CD4-positive, alpha-beta memory T cell (primary cell): ENCODE data around the gene MAGEC1. TPM values are rescaled to one million over a fixed set of nuclear protein-coding genes. Genes with fewer than 3 reads are reported as not detected.

Experiments used
- CTCF ChIA-PET: fragments of 350-600 bp; sonication (Branson Sonifier 250); formaldehyde crosslinking; loops from one replicate; lab custom pipeline; 2021; ENCODE audit warnings: inconsistent platforms; ENCODE audit not compliant: partially characterized antibody; lab: Charles Lee
- POLR2A ChIA-PET: fragments of 350-600 bp; sonication (Branson Sonifier 250); formaldehyde crosslinking; loops from one replicate; lab custom pipeline; 2021; ENCODE audit not compliant: partially characterized antibody; lab: Charles Lee
- DNase-seq, 5 donors: peaks; one replicate each; pipeline versions ENCODE4 v3.0.0 to v3.0.0-alpha.2; 2020 to 2022; ENCODE audit warnings: mixed read lengths in 1 of 5
- H3K27ac ChIP-seq: one replicate; pipeline ENCODE4 v1.7.0; 2013; ENCODE audit warnings: low read depth, low read length
- H3K27me3 ChIP-seq: 2 replicates; pipeline ENCODE4 v1.7.0; 2013; ENCODE audit warnings: mild to moderate bottlenecking, low read length, moderate library complexity; ENCODE audit not compliant: insufficient read depth
- H3K36me3 ChIP-seq: 2 replicates; pipeline ENCODE4 v1.7.0; 2013; ENCODE audit warnings: mild to moderate bottlenecking, low read length, moderate library complexity; ENCODE audit not compliant: insufficient read depth
- H3K4me1 ChIP-seq: 2 replicates; pipeline ENCODE4 v1.7.0; 2013; ENCODE audit warnings: mild to moderate bottlenecking, low read length, moderate library complexity; ENCODE audit not compliant: insufficient read depth
- H3K4me3 ChIP-seq, 2 donors: one replicate each; pipeline ENCODE4 v1.7.0; 2013; ENCODE audit warnings: low read length in 2 of 2, mild to moderate bottlenecking in 1 of 2
- H3K9me3 ChIP-seq, 2 donors: one replicate each; pipeline ENCODE4 v1.7.0; 2013; ENCODE audit warnings: low read length in 2 of 2, control low read depth in 1 of 2; ENCODE audit not compliant: control insufficient read depth in 1 of 2
- H3K27ac Mint-ChIP-seq, 7 donors: one replicate each; pipeline ENCODE4 v1.8.0; 2020 to 2021; ENCODE audit warnings: mixed read lengths in 7 of 7, mild to moderate bottlenecking in 6 of 7, inconsistent platforms in 3 of 7, moderate library complexity in 3 of 7
- H3K27me3 Mint-ChIP-seq, 2 donors: one replicate each; pipeline ENCODE4 v1.8.0; 2020 to 2021; ENCODE audit warnings: mixed read lengths in 2 of 2
- H3K36me3 Mint-ChIP-seq, 2 donors: one replicate each; pipeline ENCODE4 v1.8.0; 2020 to 2021; ENCODE audit warnings: mixed read lengths in 2 of 2, inconsistent platforms in 1 of 2, mild to moderate bottlenecking in 1 of 2
- H3K4me1 Mint-ChIP-seq, 4 donors: one replicate each; pipeline ENCODE4 v1.8.0; 2020 to 2021; ENCODE audit warnings: mixed read lengths in 4 of 4, mild to moderate bottlenecking in 1 of 4
- H3K4me3 Mint-ChIP-seq, 8 donors: one replicate each; pipeline ENCODE4 v1.8.0; 2020 to 2021; ENCODE audit warnings: mixed read lengths in 8 of 8, mild to moderate bottlenecking in 7 of 8, moderate library complexity in 6 of 8, inconsistent platforms in 3 of 8
- H3K9me3 Mint-ChIP-seq, 8 donors: one replicate each; pipeline ENCODE4 v1.8.0; 2020 to 2021; ENCODE audit warnings: mixed read lengths in 8 of 8, mild to moderate bottlenecking in 5 of 8, inconsistent platforms in 3 of 8, moderate library complexity in 1 of 8
- intact Hi-C: fragments of 100-400 bp; cut with micrococcal nuclease; formaldehyde crosslinking; loops from one replicate; pipeline ENCODE4 v1.15.1; 2023
- polyA plus RNA-seq, 2 donors: library from polyadenylated mRNA; unstranded; fragments of 300-500 nt; fragmentation: Illumina TruSeq; gene quantifications; one replicate each; pipeline ENCODE4 v1.2.3, GENCODE V29; 2021
- total RNA-seq, 2 experiments: library from RNA; stranded (reverse); gene quantifications; one replicate each; pipeline ENCODE4 v1.2.3, GENCODE V29; 2021

The MAGEC1 gene
- total and polyA plus RNA-seq, 4 experiments from 2014 or later, result not detected

DNA sequence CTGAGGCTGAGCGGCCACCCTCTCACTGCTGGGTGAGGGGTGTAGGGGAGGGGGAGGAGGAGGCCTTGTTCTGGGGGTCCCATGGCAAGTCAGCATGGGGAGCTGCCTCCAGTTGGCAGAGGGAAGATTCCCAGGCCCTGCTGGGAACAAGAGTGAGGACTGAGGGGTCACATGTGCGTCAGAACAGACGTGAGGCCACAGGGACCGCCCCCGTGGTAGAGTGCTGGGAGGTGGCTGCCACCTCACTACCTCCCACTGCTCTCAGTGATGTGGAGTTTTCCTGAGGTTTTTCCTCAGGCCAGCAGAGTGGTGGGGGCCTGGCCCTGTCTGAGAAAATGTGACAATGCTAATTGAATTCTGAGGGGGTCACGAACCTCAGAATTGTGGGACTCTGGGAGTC, 568 bp downstream of the MAGEC1 start:
- POLR2A ChIA-PET, result no interaction called here
- no peaks in the 10 kb centered on the region for H3K27me3 Mint-ChIP-seq
- H3K4me3 Mint-ChIP-seq, result no peak overlapping the region
- no peaks in the 10 kb centered on the region for H3K4me1 ChIP-seq
- no peaks in the 10 kb centered on the region for H3K36me3 ChIP-seq
- CTCF ChIA-PET, result no interaction called here
- H3K4me1 Mint-ChIP-seq, result no peaks in the 10 kb centered on the region
- H3K36me3 Mint-ChIP-seq, result no peaks in the 10 kb centered on the region
- no peaks in the 10 kb centered on the region for H3K9me3 ChIP-seq
- no peak overlapping the region for H3K27ac ChIP-seq
- no peak overlapping the region for H3K4me3 ChIP-seq
- H3K27ac Mint-ChIP-seq, result no peak overlapping the region
- peaks cover 0 to 10% (median 0%) of the 10 kb centered on the region in 8 donors for H3K9me3 Mint-ChIP-seq
- intact Hi-C loops, result no loop called here
- DNase-seq, result no peak
- H3K27me3 ChIP-seq, result no peaks in the 10 kb centered on the region

DNA sequence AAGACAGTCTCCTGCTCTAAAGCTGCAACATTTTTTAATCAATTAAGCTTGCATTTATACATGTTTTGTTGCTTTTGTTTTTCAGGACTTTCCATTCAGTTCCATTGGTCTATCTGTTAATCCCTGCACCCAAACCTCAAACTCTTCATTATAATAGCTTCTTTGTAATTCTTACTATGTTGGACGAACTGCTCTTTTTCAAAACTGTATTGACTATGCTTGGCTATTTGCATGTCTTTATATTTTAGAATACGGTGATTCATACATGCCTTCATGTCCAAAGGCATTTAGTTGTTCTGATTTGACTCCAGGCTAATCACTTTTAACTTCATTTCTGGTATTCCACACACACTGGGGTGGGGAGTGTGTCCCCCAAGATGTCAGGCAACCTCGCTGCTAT, 14.1 kb downstream of the MAGEC1 start:
- Histone ChIP-seq H3K4me1 (no peaks in the 10 kb centered on the region), H3K27ac (no peak overlapping the region), H3K4me3 (no peak overlapping the region), H3K9me3 (no peaks in the 10 kb centered on the region), H3K36me3 (no peaks in the 10 kb centered on the region), H3K27me3 (no peaks in the 10 kb centered on the region)
- Mint-ChIP-seq H3K36me3 (no peaks in the 10 kb centered on the region), H3K4me1 (no peaks in the 10 kb centered on the region), H3K4me3 (no peak overlapping the region), H3K9me3 (peaks cover 0 to 2% (median 0%) of the 10 kb centered on the region in 8 donors), H3K27ac (no peak overlapping the region), H3K27me3 (no peaks in the 10 kb centered on the region)
- ChIA-PET CTCF (no interaction called here), POLR2A (no interaction called here)
- no peak for DNase-seq
- intact Hi-C loops, result no loop called here

DNA sequence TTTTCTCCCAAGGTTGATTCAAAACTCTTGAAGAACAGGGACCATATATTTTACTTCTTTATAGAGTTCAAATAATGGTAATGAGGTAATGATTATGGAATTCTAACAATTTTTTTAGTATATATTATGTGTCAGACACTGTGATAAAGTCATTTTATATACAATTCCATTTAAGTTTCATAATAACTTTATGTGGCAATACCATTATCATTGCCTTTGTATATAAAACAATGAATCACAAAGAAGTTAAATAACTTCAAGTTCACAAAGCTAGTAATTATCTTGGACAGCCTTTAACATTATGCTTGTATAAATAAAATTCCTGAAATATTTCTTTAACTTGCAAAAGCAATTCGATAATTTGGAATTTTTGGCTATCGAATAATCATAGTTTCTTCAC, 20.6 kb downstream of the MAGEC1 start:
- CTCF ChIA-PET, result no interaction called here
- intact Hi-C loops, result no loop called here

DNA sequence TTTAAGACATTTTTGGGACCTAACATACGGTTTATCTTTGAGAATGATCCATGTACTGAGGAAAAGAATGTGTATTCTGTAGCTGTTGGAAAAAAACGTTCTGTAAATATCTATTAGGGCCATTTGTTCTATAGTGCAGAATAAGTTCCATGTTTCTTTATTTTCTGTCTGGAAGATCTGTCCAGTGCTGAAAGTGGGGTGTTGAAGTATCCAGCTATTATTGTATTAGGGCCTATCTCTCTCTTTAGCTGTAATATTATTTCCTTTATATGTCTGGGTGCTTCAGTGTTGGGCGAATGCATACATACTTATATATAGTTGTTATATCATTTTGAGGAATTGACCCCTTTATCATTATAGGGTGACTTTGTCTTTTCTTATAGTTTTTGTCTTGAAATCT, 24.7 kb downstream of the MAGEC1 start:
- ChIA-PET POLR2A (no interaction called here), CTCF (no interaction called here)
- no peaks in the 10 kb centered on the region for H3K36me3 ChIP-seq
- Mint-ChIP-seq H3K27ac (no peak overlapping the region), H3K4me3 (no peak overlapping the region), H3K27me3 (no peaks in the 10 kb centered on the region), H3K36me3 (no peaks in the 10 kb centered on the region), H3K4me1 (no peaks in the 10 kb centered on the region), H3K9me3 (peaks cover 0 to 12% (median 0%) of the 10 kb centered on the region in 8 donors)
- H3K27me3 ChIP-seq, result no peaks in the 10 kb centered on the region
- H3K4me3 ChIP-seq, result no peak overlapping the region
- DNase-seq, result no peak
- no peaks in the 10 kb centered on the region for H3K4me1 ChIP-seq
- intact Hi-C loops, result no loop called here
- no peak overlapping the region for H3K27ac ChIP-seq
- no peaks in the 10 kb centered on the region for H3K9me3 ChIP-seq

More for the DNA sequence above, 20.6 kb downstream of the MAGEC1 start:
- Mint-ChIP-seq H3K27me3 (no peaks in the 10 kb centered on the region), H3K4me1 (no peaks in the 10 kb centered on the region), H3K27ac (no peak overlapping the region), H3K9me3 (peaks cover 0 to 2% (median 0%) of the 10 kb centered on the region in 8 donors), H3K36me3 (no peaks in the 10 kb centered on the region), H3K4me3 (no peak overlapping the region)
- no peak overlapping the region for H3K4me3 ChIP-seq
- H3K27ac ChIP-seq, result no peak overlapping the region
- POLR2A ChIA-PET, result no interaction called here
- H3K36me3 ChIP-seq, result no peaks in the 10 kb centered on the region
- no peaks in the 10 kb centered on the region for H3K4me1 ChIP-seq
- no peaks in the 10 kb centered on the region for H3K9me3 ChIP-seq
- no peaks in the 10 kb centered on the region for H3K27me3 ChIP-seq
- no peak for DNase-seq

DNA sequence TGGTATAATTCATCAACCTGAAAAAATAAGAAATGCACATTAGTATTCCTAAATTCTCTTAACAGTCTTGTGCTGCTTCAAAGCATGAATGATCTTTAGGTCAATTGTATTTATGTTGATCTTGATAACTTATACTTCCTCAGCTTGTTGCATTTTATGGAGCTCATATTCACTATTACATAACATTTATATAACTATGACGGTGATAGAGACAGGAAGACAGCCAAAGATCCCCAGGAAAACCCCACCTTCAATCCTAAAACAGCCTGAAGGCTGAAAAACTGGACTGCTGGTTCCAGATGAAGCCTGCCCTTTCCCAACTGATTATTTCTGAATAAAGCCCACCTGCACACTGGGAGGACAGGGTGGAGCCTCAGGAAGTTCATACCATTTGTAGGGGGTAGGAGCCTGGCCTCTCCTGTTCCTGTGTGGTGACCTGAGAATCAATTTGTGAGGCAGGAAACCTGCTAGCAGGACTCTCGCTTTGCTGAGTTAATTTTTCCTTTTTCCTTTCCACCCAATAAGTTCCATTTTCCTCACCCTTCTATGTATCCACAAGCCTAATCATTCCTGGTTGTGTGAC, 30.5 kb downstream of the MAGEC1 start:
- peaks cover 0 to 10% (median 0%) of the 10 kb centered on the region in 8 donors for H3K9me3 Mint-ChIP-seq
- H3K4me1 Mint-ChIP-seq, result no peaks in the 10 kb centered on the region
- Histone ChIP-seq H3K4me1 (no peaks in the 10 kb centered on the region), H3K27me3 (no peaks in the 10 kb centered on the region), H3K9me3 (no peaks in the 10 kb centered on the region), H3K36me3 (no peaks in the 10 kb centered on the region), H3K4me3 (no peak overlapping the region), H3K27ac (no peak overlapping the region)
- POLR2A ChIA-PET, result no interaction called here
- no peak overlapping the region for H3K27ac Mint-ChIP-seq
- H3K27me3 Mint-ChIP-seq, result no peaks in the 10 kb centered on the region
- intact Hi-C loops, result no loop called here
- CTCF ChIA-PET, result no interaction called here
- H3K4me3 Mint-ChIP-seq, result no peak overlapping the region
- no peak for DNase-seq
- no peaks in the 10 kb centered on the region for H3K36me3 Mint-ChIP-seq

DNA sequence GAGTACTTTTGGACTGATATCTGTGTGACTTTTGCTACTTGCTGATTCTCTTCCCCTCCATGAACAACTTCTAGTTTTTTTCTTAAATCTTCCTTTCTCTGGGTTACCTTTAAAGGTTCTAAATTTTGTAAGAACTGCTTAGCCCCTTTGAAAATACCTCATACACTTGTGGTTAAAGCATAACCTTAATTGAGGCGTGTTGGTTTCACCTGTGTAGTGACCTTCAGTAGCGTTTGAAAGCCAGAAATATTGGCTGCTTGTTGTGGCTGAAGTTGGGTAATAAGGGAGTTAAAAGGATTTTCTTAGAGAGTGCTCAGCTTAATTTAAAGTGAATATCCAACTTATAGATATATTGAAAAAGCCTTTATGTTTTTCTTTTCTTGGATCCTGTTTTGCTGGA, 32.0 kb downstream of the MAGEC1 start:
- POLR2A ChIA-PET, result no interaction called here
- Mint-ChIP-seq H3K4me3 (no peak overlapping the region), H3K9me3 (peaks cover 0 to 7% (median 0%) of the 10 kb centered on the region in 8 donors), H3K36me3 (no peaks in the 10 kb centered on the region), H3K4me1 (no peaks in the 10 kb centered on the region), H3K27ac (no peak overlapping the region), H3K27me3 (no peaks in the 10 kb centered on the region)
- CTCF ChIA-PET, result no interaction called here
- intact Hi-C loops, result no loop called here
- Histone ChIP-seq H3K27ac (no peak overlapping the region), H3K36me3 (no peaks in the 10 kb centered on the region), H3K4me1 (no peaks in the 10 kb centered on the region), H3K27me3 (no peaks in the 10 kb centered on the region), H3K9me3 (no peaks in the 10 kb centered on the region), H3K4me3 (no peak overlapping the region)
- no peak for DNase-seq

DNA sequence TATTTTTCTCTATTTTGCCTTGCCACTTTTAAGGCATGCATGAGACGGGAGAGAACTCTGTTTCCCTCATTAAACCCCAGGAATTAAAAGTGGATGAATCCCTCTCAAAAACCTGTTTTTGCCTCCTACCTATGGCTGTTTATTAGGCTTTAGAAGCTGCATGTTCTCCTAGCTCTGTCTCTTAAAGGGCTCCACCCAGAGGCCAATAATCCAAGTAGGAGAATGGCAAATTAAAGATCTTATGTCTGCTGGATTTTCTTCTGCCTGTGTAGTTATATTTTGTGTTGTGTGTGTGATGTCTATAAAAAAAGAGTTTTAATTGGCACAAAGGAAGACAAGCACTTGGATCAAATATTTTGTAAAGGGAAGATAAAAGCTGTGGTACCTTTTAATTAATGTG, 32.4 kb downstream of the MAGEC1 start:
- POLR2A ChIA-PET, result no interaction called here
- H3K27me3 ChIP-seq, result no peaks in the 10 kb centered on the region
- CTCF ChIA-PET, result no interaction called here
- no peak for DNase-seq
- no peaks in the 10 kb centered on the region for H3K9me3 ChIP-seq
- Mint-ChIP-seq H3K4me3 (no peak overlapping the region), H3K4me1 (no peaks in the 10 kb centered on the region), H3K27ac (no peak overlapping the region), H3K36me3 (no peaks in the 10 kb centered on the region), H3K9me3 (peaks cover 0 to 5% (median 0%) of the 10 kb centered on the region in 8 donors), H3K27me3 (no peaks in the 10 kb centered on the region)
- intact Hi-C loops, result no loop called here
- no peaks in the 10 kb centered on the region for H3K4me1 ChIP-seq
- no peak overlapping the region for H3K27ac ChIP-seq
- no peak overlapping the region for H3K4me3 ChIP-seq
- no peaks in the 10 kb centered on the region for H3K36me3 ChIP-seq

DNA sequence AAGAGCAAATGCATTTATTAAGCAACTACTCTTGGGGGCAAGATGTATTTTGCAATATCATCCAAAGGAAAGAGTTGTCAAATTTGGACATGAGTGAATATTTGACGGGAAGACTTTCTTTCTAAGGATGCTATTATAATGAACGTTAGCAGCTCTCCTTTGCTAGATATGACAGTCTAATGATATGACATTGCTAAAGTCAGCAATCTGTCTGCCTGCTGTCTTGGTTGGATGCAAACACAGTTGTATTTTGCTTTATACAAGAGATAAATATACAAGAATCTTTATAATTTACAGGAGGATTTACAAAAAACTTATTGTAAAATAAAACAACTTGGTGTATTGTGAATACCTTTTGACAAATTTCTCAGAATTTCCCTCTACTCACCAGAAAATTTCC, 37.5 kb downstream of the MAGEC1 start:
- no peaks in the 10 kb centered on the region for H3K4me1 ChIP-seq
- Mint-ChIP-seq H3K27me3 (no peaks in the 10 kb centered on the region), H3K27ac (no peak overlapping the region), H3K36me3 (no peaks in the 10 kb centered on the region), H3K4me1 (no peaks in the 10 kb centered on the region), H3K9me3 (no peaks in the 10 kb centered on the region), H3K4me3 (no peak overlapping the region)
- CTCF ChIA-PET, result no interaction called here
- no peaks in the 10 kb centered on the region for H3K36me3 ChIP-seq
- no peaks in the 10 kb centered on the region for H3K27me3 ChIP-seq
- POLR2A ChIA-PET, result no interaction called here
- H3K4me3 ChIP-seq, result no peak overlapping the region
- DNase-seq, result no peak
- H3K27ac ChIP-seq, result no peak overlapping the region
- H3K9me3 ChIP-seq, result no peaks in the 10 kb centered on the region
- intact Hi-C loops, result no loop called here
